WTC11 (cell line): ENCODE results near the gene ABAT. TPM values are rescaled to one million over a fixed set of nuclear protein-coding genes. Genes with fewer than 3 reads are reported as not detected.

Experiments used
- ATAC-seq: fragments of 200-7000 bp; cut with Tn5 transposase; 2 replicates; pipeline ENCODE4 v1.10.0; 2021; ENCODE audit warnings: mild to moderate bottlenecking, moderate library complexity
- CTCF ChIA-PET: fragments of 300-600 bp; sonication (Branson Sonifier 250); formaldehyde crosslinking; loops from one replicate; lab custom pipeline; 2021; ENCODE audit warnings: antibody characterized with exemption; lab: Charles Lee
- POLR2A ChIA-PET: fragments of 350-600 bp; sonication (Branson Sonifier 250); formaldehyde crosslinking; loops from one replicate; lab custom pipeline; 2021; ENCODE audit warnings: antibody characterized with exemption; lab: Charles Lee
- DNase-seq: peaks from one replicate; pipeline ENCODE4 v3.0.0; 2021; ENCODE audit warnings: low spot score
- H3K27ac Mint-ChIP-seq: 2 replicates; pipeline ENCODE4 v1.8.0; 2021; ENCODE audit warnings: mixed read lengths
- H3K27me3 Mint-ChIP-seq: 2 replicates; pipeline ENCODE4 v1.8.0; 2021; ENCODE audit warnings: low read depth, mild to moderate bottlenecking, moderate library complexity, mixed read lengths
- H3K36me3 Mint-ChIP-seq: 2 replicates; pipeline ENCODE4 v1.8.0; 2021; ENCODE audit warnings: mixed read lengths
- H3K4me1 Mint-ChIP-seq: 2 replicates; pipeline ENCODE4 v1.8.0; 2022; ENCODE audit warnings: mixed read lengths
- H3K4me3 Mint-ChIP-seq: 2 replicates; pipeline ENCODE4 v1.8.0; 2021; ENCODE audit warnings: mild to moderate bottlenecking, moderate library complexity, mixed read lengths
- H3K9me3 Mint-ChIP-seq: 2 replicates; pipeline ENCODE4 v1.8.0; 2021; ENCODE audit warnings: mixed read lengths
- CBFB ChIP-seq: sonication (generic); formaldehyde crosslinking; IDR thresholded peaks from 2 replicates; pipeline ENCODE4 v1.8.1; 2022; ENCODE audit warnings: mild to moderate bottlenecking, low read depth, missing genetic modification reagents
- CREB1 ChIP-seq: sonication (generic); formaldehyde crosslinking; IDR thresholded peaks from 2 replicates; pipeline ENCODE4 v1.8.0; 2023; ENCODE audit warnings: mild to moderate bottlenecking, missing genetic modification reagents
- FOXK1 ChIP-seq: sonication (generic); formaldehyde crosslinking; IDR thresholded peaks from 2 replicates; pipeline ENCODE4 v1.8.0; 2022; ENCODE audit warnings: mild to moderate bottlenecking, moderate library complexity, missing genetic modification reagents
- HMGXB4 ChIP-seq: sonication (generic); formaldehyde crosslinking; IDR thresholded peaks from 2 replicates; pipeline ENCODE4 v1.8.1; 2023; ENCODE audit warnings: mild to moderate bottlenecking, moderate library complexity, missing genetic modification reagents
- MAX ChIP-seq: sonication (generic); formaldehyde crosslinking; IDR thresholded peaks from 2 replicates; pipeline ENCODE4 v1.8.0; 2022; ENCODE audit warnings: mild to moderate bottlenecking, missing genetic modification reagents
- MYBL2 ChIP-seq: sonication (generic); formaldehyde crosslinking; IDR thresholded peaks from 2 replicates; pipeline ENCODE4 v1.8.1; 2023; ENCODE audit warnings: mild to moderate bottlenecking, moderate library complexity, missing genetic modification reagents
- NFE2L1 ChIP-seq: sonication (generic); formaldehyde crosslinking; IDR thresholded peaks from 2 replicates; pipeline ENCODE4 v1.8.1; 2023; ENCODE audit warnings: missing genetic modification reagents
- NR2C2 ChIP-seq: sonication (generic); formaldehyde crosslinking; IDR thresholded peaks from 2 replicates; pipeline ENCODE4 v1.8.0; 2022; ENCODE audit warnings: mild to moderate bottlenecking, missing genetic modification reagents
- OVOL2 ChIP-seq: fragments of 250-450 bp; sonication (Bioruptor Pico); IDR thresholded peaks from 2 replicates; pipeline ENCODE4 v1.9.0; 2021; ENCODE audit warnings: mild to moderate bottlenecking, borderline replicate concordance
- PRDM15 ChIP-seq: sonication (generic); formaldehyde crosslinking; IDR thresholded peaks from 2 replicates; pipeline ENCODE4 v1.8.0; 2022; ENCODE audit warnings: missing genetic modification reagents
- RELA ChIP-seq: sonication (generic); formaldehyde crosslinking; IDR thresholded peaks from 2 replicates; pipeline ENCODE4 v1.8.1; 2022; ENCODE audit warnings: missing genetic modification reagents, mild to moderate bottlenecking, borderline replicate concordance
- SOX15 ChIP-seq: fragments of 250-450 bp; sonication (Bioruptor Pico); IDR thresholded peaks from 2 replicates; pipeline ENCODE4 v1.9.0; 2021; ENCODE audit warnings: mild to moderate bottlenecking
- TCF7 ChIP-seq: sonication (generic); formaldehyde crosslinking; IDR thresholded peaks from 2 replicates; pipeline ENCODE4 v1.8.0; 2022; ENCODE audit warnings: mild to moderate bottlenecking, low read depth, missing genetic modification reagents, moderate library complexity
- TEAD1 ChIP-seq: sonication (generic); formaldehyde crosslinking; IDR thresholded peaks from 2 replicates; pipeline ENCODE4 v1.8.0; 2022; ENCODE audit warnings: mild to moderate bottlenecking, missing genetic modification reagents
- USF2 ChIP-seq: sonication (generic); formaldehyde crosslinking; IDR thresholded peaks from 2 replicates; pipeline ENCODE4 v1.8.1; 2023; ENCODE audit warnings: mild to moderate bottlenecking, missing genetic modification reagents, moderate library complexity
- ZNF121 ChIP-seq: sonication (generic); formaldehyde crosslinking; IDR thresholded peaks from 2 replicates; pipeline ENCODE4 v1.8.0; 2023; ENCODE audit warnings: missing genetic modification reagents
- ZNF396 ChIP-seq: fragments of 250-450 bp; sonication (Bioruptor Pico); IDR thresholded peaks from 2 replicates; pipeline ENCODE4 v1.8.0; 2021; ENCODE audit warnings: mild to moderate bottlenecking, moderate library complexity, borderline replicate concordance
- total RNA-seq: library from RNA; stranded (reverse); gene quantifications from 3 replicates; pipeline ENCODE4 v1.2.3, GENCODE V29; 2021
- TF ChIP-seq, protein P1 (sequence below): fragments of 200-600 bp; IDR thresholded peaks from 2 replicates; pipeline ENCODE4 v1.8.0; 2022; ENCODE audit warnings: antibody characterized with exemption
- TF ChIP-seq, protein P2 (sequence below): sonication (generic); formaldehyde crosslinking; IDR thresholded peaks from 2 replicates; pipeline ENCODE4 v1.8.0; 2022; ENCODE audit warnings: mild to moderate bottlenecking, missing genetic modification reagents

ABAT gene
- total RNA-seq, 1 experiment from 2014 or later = 6.6 TPM

GRCh38 chr16:8718851-8719680, 44.6 kb downstream of the ABAT start:
- no peak overlapping the region for H3K27ac Mint-ChIP-seq
- DNase-seq (no peak), ATAC-seq (no peak)
- no peaks in the 10 kb centered on the region for H3K36me3 Mint-ChIP-seq
- TF ChIP-seq SOX15 (CRISPR knock-in tag) (no peak), CBFB (CRISPR knock-in tag) (no peak), MAX (CRISPR knock-in tag) (no peak), RELA (CRISPR knock-in tag) (no peak), ZNF121 (no peak), FOXK1 (CRISPR knock-in tag) (no peak), TEAD1 (CRISPR knock-in tag) (no peak), NFE2L1 (CRISPR knock-in tag) (no peak), ZNF396 (CRISPR knock-in tag) (no peak), OVOL2 (no peak)
- TF ChIP-seq, protein P1, sequence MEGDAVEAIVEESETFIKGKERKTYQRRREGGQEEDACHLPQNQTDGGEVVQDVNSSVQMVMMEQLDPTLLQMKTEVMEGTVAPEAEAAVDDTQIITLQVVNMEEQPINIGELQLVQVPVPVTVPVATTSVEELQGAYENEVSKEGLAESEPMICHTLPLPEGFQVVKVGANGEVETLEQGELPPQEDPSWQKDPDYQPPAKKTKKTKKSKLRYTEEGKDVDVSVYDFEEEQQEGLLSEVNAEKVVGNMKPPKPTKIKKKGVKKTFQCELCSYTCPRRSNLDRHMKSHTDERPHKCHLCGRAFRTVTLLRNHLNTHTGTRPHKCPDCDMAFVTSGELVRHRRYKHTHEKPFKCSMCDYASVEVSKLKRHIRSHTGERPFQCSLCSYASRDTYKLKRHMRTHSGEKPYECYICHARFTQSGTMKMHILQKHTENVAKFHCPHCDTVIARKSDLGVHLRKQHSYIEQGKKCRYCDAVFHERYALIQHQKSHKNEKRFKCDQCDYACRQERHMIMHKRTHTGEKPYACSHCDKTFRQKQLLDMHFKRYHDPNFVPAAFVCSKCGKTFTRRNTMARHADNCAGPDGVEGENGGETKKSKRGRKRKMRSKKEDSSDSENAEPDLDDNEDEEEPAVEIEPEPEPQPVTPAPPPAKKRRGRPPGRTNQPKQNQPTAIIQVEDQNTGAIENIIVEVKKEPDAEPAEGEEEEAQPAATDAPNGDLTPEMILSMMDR = no peak
- ChIA-PET POLR2A (no interaction called here), CTCF (no interaction called here)
- no peak overlapping the region for H3K4me3 Mint-ChIP-seq
- H3K9me3 Mint-ChIP-seq = no peaks in the 10 kb centered on the region
- H3K4me1 Mint-ChIP-seq = no peaks in the 10 kb centered on the region; the same call in 1 of the 2 replicates
- no peaks in the 10 kb centered on the region; the same call in 1 of the 2 replicates for H3K27me3 Mint-ChIP-seq

DNA sequence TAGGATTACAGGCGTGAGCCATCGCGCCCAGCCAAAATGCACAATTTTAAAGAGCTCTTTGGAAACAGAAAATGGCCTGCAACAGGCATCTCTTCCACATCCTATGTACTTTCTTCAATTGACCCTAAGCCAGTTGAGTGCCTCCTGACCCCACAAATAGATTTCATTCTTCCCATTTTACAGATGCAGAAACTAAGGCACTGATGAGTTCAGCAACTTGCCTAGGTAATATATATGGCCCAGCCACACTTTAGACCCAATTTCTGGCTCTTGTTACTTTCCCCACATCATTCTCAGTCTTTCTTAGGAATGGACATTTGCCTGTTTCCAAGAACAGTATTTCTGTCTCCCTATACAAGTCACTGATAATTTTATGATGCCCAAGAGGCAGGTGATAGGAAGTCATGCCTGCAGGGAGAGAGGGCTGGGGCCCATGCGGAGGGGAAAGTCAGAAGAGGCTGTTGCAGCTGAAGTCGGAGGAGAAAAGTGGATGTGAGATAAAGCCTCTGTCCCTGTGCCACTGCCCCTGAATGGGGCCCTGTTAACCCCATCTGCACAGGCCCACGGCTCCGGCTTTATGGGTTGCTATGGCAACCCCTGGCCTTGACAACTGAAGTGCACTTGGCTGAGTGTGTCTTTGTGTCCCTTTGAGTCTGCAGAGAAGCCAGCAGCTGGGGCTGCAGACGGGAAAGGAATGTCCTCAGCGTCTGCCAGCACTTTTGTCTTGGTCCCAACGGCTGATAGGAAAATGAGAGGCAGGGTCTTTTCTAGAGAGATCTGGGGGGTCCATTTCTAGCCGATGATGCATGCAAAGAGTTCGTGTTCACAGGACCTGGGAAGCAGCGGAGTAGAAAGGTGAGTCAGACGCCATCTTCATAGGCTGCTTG, 45.9 kb downstream of the ABAT start:
- Mint-ChIP-seq H3K4me1 (no peaks in the 10 kb centered on the region), H3K9me3 (no peaks in the 10 kb centered on the region), H3K4me3 (no peak overlapping the region), H3K27me3 (no peaks in the 10 kb centered on the region), H3K36me3 (no peaks in the 10 kb centered on the region), H3K27ac (no peak overlapping the region)
- DNase-seq (peak; percentile 55), ATAC-seq (peak; percentile 83)
- POLR2A ChIA-PET = no interaction called here
- CTCF ChIA-PET = interaction anchor here (1.0 kb wide), 1 partner anchor 330 kb away, joined by 3 read pairs; no protein-coding TSS in a partner anchor
- TF ChIP-seq MYBL2 (CRISPR knock-in tag) (no peak), CREB1 (no peak), PRDM15 (CRISPR knock-in tag) (no peak), NR2C2 (no peak), USF2 (CRISPR knock-in tag) (no peak), HMGXB4 (CRISPR knock-in tag) (no peak), ZNF396 (CRISPR knock-in tag) (no peak), TCF7 (no peak)
- TF ChIP-seq, protein P2, sequence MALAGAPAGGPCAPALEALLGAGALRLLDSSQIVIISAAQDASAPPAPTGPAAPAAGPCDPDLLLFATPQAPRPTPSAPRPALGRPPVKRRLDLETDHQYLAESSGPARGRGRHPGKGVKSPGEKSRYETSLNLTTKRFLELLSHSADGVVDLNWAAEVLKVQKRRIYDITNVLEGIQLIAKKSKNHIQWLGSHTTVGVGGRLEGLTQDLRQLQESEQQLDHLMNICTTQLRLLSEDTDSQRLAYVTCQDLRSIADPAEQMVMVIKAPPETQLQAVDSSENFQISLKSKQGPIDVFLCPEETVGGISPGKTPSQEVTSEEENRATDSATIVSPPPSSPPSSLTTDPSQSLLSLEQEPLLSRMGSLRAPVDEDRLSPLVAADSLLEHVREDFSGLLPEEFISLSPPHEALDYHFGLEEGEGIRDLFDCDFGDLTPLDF (CRISPR knock-in tag) = no peak
